HG03025 (cell line): Measurements from ENCODE around the gene PRELID3B.
A peak's percentile ranks its signal among the peaks of the same experiment; 100 is the strongest.

Experiments used
- ATAC-seq: cut with Tn5 transposase; IDR thresholded peaks from one replicate; pipeline ENCODE4 v1.9.1; 2021; ENCODE audit warnings: mild to moderate bottlenecking, moderate library complexity; ENCODE audit not compliant: unreplicated experiment, low FRiP score

The PRELID3B gene

GRCh38 chr20:59042151-59042795 is at the start of gene PRELID3B:
Gene PRELID3B (minus strand): TSS chr20:59042786. CDS start chr20:59042730, 56 bp downstream.
- ATAC-seq = peak; percentile 29

DNA sequence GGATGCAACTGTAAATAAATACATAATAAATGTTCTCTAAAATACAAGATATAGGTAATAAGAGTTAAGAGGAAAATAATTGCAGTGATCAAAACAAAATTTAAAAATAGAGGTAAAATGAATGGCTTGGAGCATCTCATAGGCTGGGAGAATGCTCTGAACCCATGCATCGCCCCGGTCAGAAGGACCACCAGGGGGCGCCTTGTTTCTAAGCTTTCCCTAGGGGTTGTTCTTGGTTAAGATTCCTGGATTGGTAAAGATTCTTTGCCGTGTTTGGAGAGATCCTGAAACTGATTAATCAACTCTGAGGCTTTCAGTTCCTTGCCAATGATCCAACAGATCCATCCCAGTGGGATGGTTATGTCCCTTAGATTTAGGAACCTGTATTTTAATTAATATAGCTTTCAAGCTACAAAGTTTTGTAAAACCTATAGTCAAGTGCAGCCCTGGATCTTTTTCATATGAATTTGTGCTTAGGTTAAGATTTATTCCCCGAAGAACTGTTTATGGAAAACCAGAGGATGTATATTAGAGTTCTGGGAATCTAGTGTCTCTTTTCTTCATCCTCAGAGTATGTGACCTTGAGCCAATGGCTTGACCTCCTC is 45.3 kb upstream of the PRELID3B start:
- ATAC-seq = no peak

- ATAC-seq = no peak
Observed at GRCh38 chr20:59086923-59087322, 44.3 kb upstream of the PRELID3B start.

GRCh38 chr20:59084041-59084850 is 41.7 kb upstream of the PRELID3B start:
- ATAC-seq = no peak

- ATAC-seq = no peak
Observed at GRCh38 chr20:59082981-59083380, 40.4 kb upstream of the PRELID3B start.

DNA sequence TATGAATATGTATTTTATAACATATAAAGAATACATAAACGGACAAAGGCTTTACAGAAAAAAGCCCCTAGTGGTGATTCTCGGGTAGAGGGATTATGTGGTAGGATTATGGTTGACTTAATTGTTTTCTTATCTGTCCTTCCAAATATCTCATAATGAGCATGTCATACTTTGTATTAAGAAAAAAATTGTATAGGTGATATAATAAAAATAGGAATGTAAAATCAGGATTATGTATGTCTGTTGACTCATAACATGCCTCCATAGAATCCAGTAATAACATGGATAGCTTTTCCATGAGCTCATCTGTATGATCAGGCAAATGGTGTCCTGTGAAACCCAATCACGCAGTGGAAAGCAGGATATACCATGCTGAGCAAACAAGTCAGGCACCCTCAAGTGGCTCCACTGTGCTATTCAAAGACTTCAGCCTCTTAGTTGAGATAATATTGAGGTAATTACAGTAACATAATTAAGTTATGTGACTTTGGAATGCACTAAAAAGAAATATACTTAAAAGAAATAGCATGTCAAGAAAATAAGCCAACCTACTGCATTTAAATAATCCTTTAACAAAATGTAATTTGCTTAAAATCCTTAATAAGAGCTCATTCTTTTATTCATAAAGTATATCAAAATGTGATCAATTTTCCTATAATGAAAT is 39.6 kb upstream of the PRELID3B start:
- ATAC-seq = no peak

DNA sequence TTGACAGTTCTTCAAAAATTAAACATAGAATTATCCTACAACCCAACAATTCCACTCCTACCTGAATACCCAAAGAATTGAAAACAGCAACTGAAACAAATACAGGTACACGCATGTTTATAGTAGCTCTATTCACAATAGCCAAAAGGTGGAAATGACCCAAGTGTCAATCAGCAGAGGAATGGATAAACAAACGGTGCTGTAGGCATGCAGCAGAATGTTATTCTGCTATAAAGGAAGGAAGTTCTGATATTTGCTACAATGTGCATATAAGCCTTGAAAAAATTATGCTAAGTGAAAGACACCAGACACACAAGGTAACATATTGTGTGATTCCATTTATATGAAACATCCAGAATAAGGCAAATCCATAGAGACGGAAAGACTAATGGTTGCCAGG is 38.5 kb upstream of the PRELID3B start:
- ATAC-seq = no peak

GRCh38 chr20:59078231-59078630 is 35.6 kb upstream of the PRELID3B start:
- no peak for ATAC-seq

GRCh38 chr20:59077705-59078104 is 35.1 kb upstream of the PRELID3B start:
- ATAC-seq = no peak

- no peak for ATAC-seq
Observed at GRCh38 chr20:59075934-59076508, 33.4 kb upstream of the PRELID3B start.

- no peak for ATAC-seq
Observed at GRCh38 chr20:59074456-59074855, 31.9 kb upstream of the PRELID3B start.

- no peak for ATAC-seq
Observed at GRCh38 chr20:59073582-59073981, 31.0 kb upstream of the PRELID3B start.

- no peak for ATAC-seq
Observed at GRCh38 chr20:59071216-59071615, 28.6 kb upstream of the PRELID3B start.

GRCh38 chr20:59069026-59069425 is 26.4 kb upstream of the PRELID3B start:
- no peak for ATAC-seq

- ATAC-seq = no peak
Observed at GRCh38 chr20:59068534-59068933, 25.9 kb upstream of the PRELID3B start.

DNA sequence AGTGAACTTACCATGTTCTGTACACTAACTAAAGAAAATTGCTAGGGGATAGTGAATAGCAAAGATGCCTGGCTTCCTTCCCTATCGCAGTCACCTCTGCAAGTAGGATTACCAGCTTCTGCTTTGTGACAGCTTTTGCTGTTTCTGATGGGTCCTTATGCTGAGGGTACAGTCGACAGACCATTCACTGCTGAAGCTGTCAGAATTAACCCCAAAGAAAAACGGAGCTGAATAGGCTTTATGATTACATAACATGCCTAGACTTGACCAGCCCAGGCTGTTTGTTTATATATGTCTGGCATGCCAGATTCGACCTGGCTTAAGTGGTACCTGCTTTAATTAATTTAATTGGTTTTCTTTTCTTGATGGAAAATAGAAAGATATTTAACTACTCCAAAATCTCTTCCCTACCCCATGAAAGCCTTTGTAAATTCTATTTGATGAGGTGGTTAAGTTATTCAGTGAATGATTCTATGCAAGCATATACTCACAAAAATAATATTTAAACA is 21.7 kb upstream of the PRELID3B start:
- no peak for ATAC-seq

GRCh38 chr20:59063358-59064213 is 21.0 kb upstream of the PRELID3B start:
- ATAC-seq = no peak

DNA sequence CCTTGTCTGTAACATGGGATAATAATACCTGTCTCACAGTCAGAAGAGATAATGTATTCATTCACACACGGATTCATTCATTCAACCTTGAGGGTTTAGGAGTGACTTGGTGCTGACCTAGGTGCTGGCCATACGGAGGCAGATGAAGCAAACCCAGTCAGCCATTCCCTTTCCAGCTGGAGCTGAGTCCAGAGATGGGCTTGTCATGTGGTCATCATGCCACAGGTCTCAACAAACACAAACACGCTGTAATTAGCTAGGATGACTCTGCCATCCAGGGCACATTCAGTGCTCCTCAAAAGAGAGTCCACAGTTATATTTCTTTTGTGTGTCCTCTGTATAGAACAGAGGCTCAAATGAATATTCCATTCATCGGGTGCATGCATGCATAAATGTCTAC is 19.5 kb upstream of the PRELID3B start:
- no peak for ATAC-seq

DNA sequence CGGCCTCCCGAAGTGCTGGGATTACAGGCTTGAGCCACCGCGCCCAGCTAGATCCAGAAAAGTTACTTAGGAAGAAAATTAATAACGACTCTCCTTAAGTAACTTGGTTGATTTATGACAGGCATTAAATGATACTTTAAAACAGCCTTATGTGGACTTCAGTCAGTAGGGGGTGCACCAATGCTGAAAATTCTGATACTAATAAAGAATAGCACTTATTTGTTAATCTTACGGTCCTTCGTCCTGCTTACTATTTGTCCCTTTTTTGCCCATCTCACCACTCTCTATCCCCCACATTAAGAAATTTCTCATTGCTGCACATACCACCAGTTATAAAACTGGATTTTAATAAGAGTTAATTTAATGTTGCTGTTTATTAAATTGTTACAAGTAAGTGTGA is 12.7 kb upstream of the PRELID3B start:
- no peak for ATAC-seq
